Omental fat pad (tissue), 4 donors: ENCODE results near the gene ZFYVE21. TPM values are rescaled to one million over a fixed set of nuclear protein-coding genes. Genes with fewer than 3 reads are reported as not detected.

Source experiments
- ATAC-seq: fragments of 150-250 bp; one replicate; pipeline ENCODE4 v1.9.1; 2016; ENCODE audit warnings: mild to moderate bottlenecking, moderate library complexity; ENCODE audit not compliant: low FRiP score
- DNase-seq: peaks from one replicate; pipeline ENCODE4 v3.0.0-alpha.2; 2019; ENCODE audit warnings: low spot score
- CTCF ChIP-seq, 3 donors: fragments of 450-650 bp; IDR thresholded peaks; one replicate each; pipeline ENCODE4 v1.5.1; 2016 to 2017; ENCODE audit warnings: antibody characterized with exemption in 3 of 3, mild to moderate bottlenecking in 3 of 3, moderate library complexity in 2 of 3
- total RNA-seq, 4 donors: library from RNA; depleted of rRNA; stranded (reverse); fragments of >200 nt; gene quantifications; one replicate each; pipeline ENCODE4 v1.1.0, GENCODE V29; 2016

The ZFYVE21 gene
- total RNA-seq, 4 donors from 2014 or later, result 66.1 to 145 (median 97.1) TPM

- ATAC-seq, result no peak
- no peak for DNase-seq
- no peak for TF ChIP-seq CTCF (IDR thresholded peaks at IDR 0.05)
Measured at GRCh38 chr14:103739466-103739792, 23.8 kb downstream of the ZFYVE21 start.

GRCh38 chr14:103739793-103740501 is 24.3 kb downstream of the ZFYVE21 start:
- TF ChIP-seq CTCF (IDR thresholded peaks at IDR 0.05), result no peak
- DNase-seq (no peak), ATAC-seq (no peak)

GRCh38 chr14:103740991-103741689 is 25.5 kb downstream of the ZFYVE21 start:
- no peak for DNase-seq
- no peak for TF ChIP-seq CTCF (IDR thresholded peaks at IDR 0.05)
- no peak for ATAC-seq

- ATAC-seq, result no peak
- no peak for TF ChIP-seq CTCF (IDR thresholded peaks at IDR 0.05)
- no peak for DNase-seq
Measured at GRCh38 chr14:103741876-103742275, 26.3 kb downstream of the ZFYVE21 start.

GRCh38 chr14:103742499-103743255 is 27.1 kb downstream of the ZFYVE21 start:
- TF ChIP-seq CTCF (IDR thresholded peaks at IDR 0.05), result no peak
- DNase-seq (no peak), ATAC-seq (no peak)

- TF ChIP-seq CTCF (IDR thresholded peaks at IDR 0.05), result no peak
- DNase-seq, result no peak
- no peak for ATAC-seq
Measured at GRCh38 chr14:103743691-103744090, 28.1 kb downstream of the ZFYVE21 start.
